ENCODE results near the gene ARHGAP8.

DNA sequence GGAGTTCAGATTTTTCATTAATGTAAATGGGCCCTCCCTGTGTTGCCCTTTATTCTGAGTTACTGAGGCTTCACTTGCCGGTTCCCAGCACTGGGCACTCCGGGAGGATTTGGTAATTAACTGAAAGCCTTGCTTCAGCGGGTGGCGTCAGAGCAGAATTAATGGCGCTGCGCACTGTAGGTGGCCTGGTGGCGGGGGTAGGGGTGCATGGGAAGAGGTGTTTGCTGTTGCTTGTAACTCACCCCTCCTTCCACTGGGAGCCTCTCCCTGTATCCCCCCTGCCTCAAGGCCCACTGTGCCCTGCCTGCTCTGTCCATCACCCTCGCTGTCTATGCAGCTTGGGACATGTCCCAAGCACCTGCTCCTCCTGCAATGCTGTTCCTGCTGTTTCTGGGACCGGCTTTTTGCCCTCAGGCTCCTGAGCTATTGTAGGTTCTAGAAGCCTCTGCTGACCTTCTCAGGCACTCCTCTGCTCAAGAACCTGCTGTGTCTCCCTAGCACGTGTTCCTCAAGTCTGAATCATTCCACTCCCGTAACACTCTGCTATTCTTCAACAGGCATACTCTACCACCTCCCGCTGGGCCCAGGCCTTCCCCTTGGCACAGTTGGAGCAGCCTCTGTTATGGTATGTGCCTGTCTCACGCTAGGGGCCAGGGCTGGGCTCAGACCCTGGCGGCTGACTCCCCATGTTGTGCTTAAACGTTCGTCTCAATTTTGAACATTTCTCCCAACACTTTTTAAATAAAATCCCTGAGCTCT lies 24.4 kb downstream of the ARHGAP8 start:
- no peak for TF ChIP-seq POLR2A (IDR thresholded peaks at IDR 0.05; ENCODE audit: low read depth, low read length)
- no peak for TF ChIP-seq POLR2AphosphoS5 (IDR thresholded peaks at IDR 0.05; ENCODE audit: low read depth, low read length)

Measured in GM12892 (cell line).